GOT3 (cell line): ENCODE measurements around the gene SORCS2.

Source experiments
- DNase-seq: peaks from one replicate; lab custom pipeline; 2025; ENCODE audit warnings: mixed read lengths; lab: John Stamatoyannopoulos, UW

SORCS2 gene

GRCh38 chr4:7666011-7666410 is 473.7 kb downstream of the SORCS2 start:
- no peak for DNase-seq

DNA sequence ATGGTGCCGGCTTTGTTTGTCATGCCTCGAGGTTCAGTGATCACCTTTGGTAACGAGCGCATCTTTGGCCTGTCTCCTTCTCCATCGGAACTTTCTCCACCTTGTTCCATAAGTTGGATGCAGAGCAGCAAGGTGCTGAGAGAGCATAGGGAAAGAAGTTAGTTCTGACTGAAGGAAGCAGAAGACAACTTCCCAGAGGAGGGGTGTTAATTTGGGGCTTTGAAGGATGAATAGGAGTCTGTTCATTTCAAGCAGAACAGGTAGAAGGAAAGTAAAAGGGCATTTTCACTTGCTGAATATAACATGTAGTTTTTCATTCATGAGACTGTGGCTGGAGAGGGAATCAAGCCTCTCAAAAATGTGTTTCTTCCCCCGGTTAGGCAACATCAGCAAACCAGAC is 474.4 kb downstream of the SORCS2 start:
- no peak for DNase-seq

GRCh38 chr4:7668271-7668670 is 475.9 kb downstream of the SORCS2 start:
- no peak for DNase-seq

DNA sequence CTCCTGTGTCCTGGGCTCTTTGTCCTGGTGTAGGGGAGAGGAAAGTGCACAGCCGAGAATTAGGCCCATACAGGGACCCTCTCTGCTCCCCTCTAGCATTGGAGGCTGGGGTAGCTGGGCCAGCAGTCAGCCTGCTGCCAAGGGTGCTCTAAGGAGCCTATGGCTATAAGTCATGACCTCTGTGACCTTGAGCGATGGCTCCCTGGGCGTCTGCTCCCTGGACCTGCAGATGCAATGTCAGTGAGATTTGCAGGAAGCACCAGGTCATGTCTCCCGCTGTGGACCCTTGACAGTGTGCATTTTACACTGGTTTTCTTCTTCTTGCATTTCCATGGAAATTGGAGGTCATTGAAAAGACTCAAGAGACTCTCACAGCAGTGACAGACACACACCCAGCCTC is 476.5 kb downstream of the SORCS2 start:
- DNase-seq, result no peak

GRCh38 chr4:7672601-7673000 is 480.3 kb downstream of the SORCS2 start:
- no peak for DNase-seq

DNA sequence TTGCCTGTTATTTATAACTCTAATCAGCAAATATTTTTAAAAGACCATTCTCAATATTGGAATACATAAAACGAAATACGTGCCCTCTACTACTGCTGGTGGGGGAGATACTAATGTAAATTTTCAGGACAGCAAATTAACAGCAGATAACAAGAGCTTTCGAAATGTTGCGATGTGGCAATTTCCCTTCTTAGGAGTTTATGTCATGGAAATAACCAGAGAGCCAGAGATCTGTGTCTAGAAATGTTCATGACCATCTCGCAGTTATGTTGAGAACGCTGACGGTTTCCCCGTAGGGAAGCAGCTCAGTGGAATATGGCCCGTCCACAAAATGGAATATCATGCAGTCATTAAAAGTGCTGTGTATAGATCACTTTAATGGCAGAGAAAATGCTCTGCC is 480.8 kb downstream of the SORCS2 start:
- no peak for DNase-seq

GRCh38 chr4:7674706-7675105 is 482.4 kb downstream of the SORCS2 start:
- DNase-seq, result no peak

DNA sequence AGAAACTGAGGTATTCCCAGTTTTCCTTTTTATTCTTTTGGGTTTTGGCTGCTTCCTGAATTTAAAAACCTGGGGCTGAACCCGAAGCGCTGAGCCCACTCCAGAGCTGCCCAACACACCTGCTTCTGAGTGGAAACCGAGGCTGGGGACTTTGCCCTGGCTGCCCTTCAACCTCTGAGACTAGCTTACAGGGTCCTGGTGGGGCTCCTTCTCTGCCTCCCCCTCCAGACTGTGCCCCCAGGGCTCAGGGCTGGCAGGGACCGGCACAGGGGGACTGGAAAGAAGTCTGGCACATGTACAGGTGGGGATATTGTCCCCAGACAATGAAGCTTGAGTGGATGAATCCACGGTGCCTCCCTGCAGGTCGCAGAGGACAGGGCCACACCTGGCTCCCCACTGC is 482.8 kb downstream of the SORCS2 start:
- DNase-seq, result no peak

DNA sequence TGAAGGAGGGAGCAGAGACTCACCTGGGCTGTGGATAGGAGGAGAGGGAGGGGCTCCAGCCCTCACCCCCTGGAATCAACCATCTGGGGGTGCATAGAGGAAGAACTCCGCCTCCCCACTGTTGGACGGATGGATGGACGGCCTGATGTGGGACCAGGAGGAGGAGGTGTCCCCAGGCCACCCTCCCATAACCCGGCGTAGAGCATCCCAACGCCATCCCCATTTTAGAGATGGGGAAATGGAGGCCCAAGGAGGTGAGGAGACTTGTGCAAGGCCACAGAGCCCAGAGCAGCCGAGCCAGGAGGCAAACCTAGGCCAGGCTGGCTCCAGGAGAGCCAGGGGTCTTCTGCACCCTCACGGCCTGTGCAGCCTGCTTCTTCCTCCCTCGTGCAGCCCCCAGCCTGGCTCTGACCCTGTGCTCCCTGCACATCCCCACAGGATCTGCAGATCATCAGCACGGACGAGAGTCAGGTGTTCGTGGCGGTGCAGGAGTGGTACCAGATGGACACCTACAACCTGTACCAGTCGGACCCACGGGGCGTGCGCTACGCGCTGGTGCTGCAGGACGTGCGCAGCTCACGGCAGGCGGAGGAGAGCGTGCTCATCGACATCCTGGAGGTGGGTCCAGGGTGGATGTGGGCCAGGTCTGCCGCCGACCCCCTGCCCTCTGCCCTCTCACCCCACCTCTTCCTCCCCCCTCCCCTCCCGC is 483.4 kb downstream of the SORCS2 start:
- DNase-seq, result no peak

DNA sequence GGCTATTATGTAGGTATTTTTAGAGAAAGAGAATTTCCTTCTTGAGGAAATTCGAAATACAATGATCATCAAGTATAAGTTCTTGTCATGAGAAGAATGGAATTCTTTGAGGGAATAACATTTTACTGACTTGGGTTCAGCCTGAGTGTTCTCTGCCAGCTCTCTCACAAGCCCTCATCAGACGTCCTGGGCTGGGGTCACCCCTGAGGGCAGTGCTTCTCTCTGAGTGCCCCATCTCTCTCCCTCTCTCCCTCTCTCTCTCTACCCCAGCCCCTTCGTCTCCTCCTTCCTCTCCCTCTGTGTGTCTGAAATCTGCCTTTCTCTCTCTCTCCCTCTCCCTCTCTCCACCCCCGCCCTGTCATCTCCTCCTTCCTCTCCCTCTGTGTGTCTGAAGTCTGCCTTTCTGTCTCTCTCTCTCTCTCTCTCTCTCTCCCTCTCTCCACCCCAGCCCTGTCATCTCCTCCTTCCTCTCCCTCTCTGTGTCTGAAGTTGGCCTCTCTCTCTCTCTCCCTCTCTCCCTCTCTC is 484.1 kb downstream of the SORCS2 start:
- DNase-seq, result no peak

GRCh38 chr4:7677086-7677485 is 484.7 kb downstream of the SORCS2 start:
- DNase-seq, result no peak

DNA sequence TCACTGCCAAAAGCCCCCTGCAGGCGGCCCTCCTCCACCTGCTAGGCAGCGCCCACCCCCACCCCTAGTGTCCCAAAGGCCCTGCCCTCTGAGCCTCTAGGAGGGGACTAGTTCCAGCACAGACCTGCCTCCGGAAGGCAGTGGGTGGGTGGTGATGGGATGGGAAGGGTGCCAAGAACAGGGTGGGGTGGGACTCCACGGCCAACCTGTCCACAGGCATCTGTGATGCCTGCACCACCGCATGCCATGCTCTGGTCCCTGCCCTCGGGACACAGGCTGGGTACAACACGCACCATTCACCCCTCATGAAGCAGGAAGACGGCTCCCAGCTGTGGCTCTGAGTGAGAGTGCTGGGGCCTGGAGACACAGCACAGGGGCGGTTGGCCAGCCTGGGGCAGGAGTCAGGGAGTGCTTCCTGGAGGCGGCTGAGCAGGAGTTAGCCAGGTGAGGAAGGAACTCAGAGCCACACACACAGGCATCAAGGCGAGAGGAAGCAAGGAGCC is 485.5 kb downstream of the SORCS2 start:
- no peak for DNase-seq

- no peak for DNase-seq
These were observed 486.0 kb downstream of the SORCS2 start for GRCh38 chr4:7678318-7678852.

DNA sequence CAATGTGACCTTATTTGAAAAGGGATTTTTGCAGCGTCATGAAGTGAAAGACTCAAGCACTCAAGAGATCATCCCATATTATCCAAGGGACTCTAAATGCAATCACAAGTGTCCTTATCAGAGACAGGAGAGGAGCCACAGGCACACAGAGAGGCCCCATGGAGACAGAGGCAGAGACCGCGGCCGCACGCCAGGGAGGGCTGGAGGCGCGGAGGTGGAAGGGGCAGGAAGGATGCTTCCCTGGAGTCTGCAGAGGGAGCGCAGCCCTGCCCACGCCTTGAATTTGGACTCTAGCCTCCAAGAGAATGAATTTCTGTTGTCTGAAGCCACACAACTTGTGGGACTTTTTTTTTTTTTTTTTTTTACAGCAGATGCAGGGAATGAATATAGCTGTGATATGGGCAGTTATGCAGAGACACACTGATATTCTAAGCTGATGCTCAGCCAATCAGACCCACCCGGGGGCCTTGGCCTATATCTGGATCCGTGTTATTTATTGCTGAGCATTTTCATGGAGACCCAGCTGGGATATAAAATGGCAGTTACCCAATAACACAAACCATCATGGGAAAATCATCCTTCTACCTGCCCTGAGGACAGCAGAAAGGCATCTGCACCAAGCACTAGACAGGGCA is 487.2 kb downstream of the SORCS2 start:
- no peak for DNase-seq

- DNase-seq, result no peak
These were observed 487.8 kb downstream of the SORCS2 start for GRCh38 chr4:7680106-7680505.

DNA sequence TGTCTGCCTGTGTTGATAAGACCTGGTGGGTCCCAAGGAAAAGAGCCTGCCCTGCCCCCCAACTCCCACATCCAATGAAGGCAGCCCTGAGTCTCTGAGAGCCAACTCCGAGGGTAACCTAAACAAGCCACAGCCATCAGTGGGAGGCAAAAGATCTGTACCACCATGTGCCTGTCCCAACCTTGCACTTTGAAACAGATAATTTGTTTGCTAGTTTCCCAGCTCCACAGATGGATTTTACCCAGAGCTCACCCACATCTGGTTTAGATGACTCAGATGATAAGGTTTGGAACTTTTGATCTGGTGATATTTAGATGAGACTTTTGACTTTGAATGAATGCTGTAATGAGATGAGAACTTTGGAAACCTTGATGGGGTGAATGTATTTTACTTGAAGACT is 488.4 kb downstream of the SORCS2 start:
- no peak for DNase-seq

GRCh38 chr4:7683126-7683703 is 490.9 kb downstream of the SORCS2 start:
- no peak for DNase-seq

- DNase-seq, result no peak
These were observed 492.0 kb downstream of the SORCS2 start for GRCh38 chr4:7684294-7684693.

GRCh38 chr4:7686070-7686870 is 493.9 kb downstream of the SORCS2 start:
- no peak for DNase-seq

- no peak for DNase-seq
These were observed 494.7 kb downstream of the SORCS2 start for GRCh38 chr4:7687006-7687405.

GRCh38 chr4:7687796-7688195 is 495.5 kb downstream of the SORCS2 start:
- no peak for DNase-seq
